A549 (cell line): ENCODE measurements around the gene DHRS11.

Source experiments
- CTCF ChIP-seq: fragments of >200 bp; sonication (Bioruptor Twin); formaldehyde crosslinking; IDR thresholded peaks from 3 replicates; pipeline ENCODE4 v1.5.1; 2016
- HOXB5 ChIP-seq: fragments of 250-450 bp; sonication (Bioruptor Pico); IDR thresholded peaks from 2 replicates; pipeline ENCODE4 v1.5.0; 2020; ENCODE audit warnings: mild to moderate bottlenecking, moderate library complexity
- RAD21 ChIP-seq, 2 experiments: fragments of >200 bp in 1 of 2; sonication (Bioruptor Twin) in 1 of 2; formaldehyde crosslinking in 1 of 2; IDR thresholded peaks in 1 of 2; conservative IDR thresholded peaks in 1 of 2; 2 replicates in 1 of 2; 3 replicates in 1 of 2; pipeline ENCODE4 v1.6.1; 2012 to 2018; ENCODE audit warnings: inconsistent platforms in 1 of 2
- RCOR1 ChIP-seq: fragments of 150-350 bp; IDR thresholded peaks from 2 replicates; pipeline ENCODE4 v1.6.1; 2014; ENCODE audit warnings: antibody characterized with exemption, low read length, low read depth
- REST ChIP-seq: fragments of 200-600 bp; sonication (generic); IDR thresholded peaks from 2 replicates; pipeline ENCODE4 v1.6.1; 2016; ENCODE audit warnings: antibody characterized with exemption, mild to moderate bottlenecking, moderate library complexity

- no peak for TF ChIP-seq RCOR1
- no peak for TF ChIP-seq CTCF
- no peak for TF ChIP-seq RAD21 (conservative IDR thresholded peaks at IDR 0.05 in 1 of 2, IDR thresholded peaks at IDR 0.05 in 1 of 2)
- TF ChIP-seq REST: no peak
- TF ChIP-seq HOXB5 (CRISPR knock-in tag): no peak
Observed at GRCh38 chr17:36586138-36586537, 5.5 kb upstream of the DHRS11 start.
